HEK293 (cell line): Measurements from ENCODE around the gene ELL.

Source experiments
- CTCF ChIA-PET: fragments of 350-600 bp; formaldehyde crosslinking; extraction: SDS; loops from one replicate; lab custom pipeline; 2021; ENCODE audit warnings: antibody characterized with exemption; lab: Yijun Ruan, JAX
- POLR2A ChIA-PET: fragments of 300-600 bp; formaldehyde crosslinking; extraction: SDS; loops from one replicate; lab custom pipeline; 2020; ENCODE audit warnings: antibody characterized with exemption, inconsistent platforms; lab: Yijun Ruan, JAX
- H3K27ac ChIP-seq: fragments of 200-500 bp; sonication (Bioruptor generic); 2 replicates; pipeline ENCODE4 v1.5.1; 2014; ENCODE audit warnings: low read depth, low read length, control low read depth, inconsistent platforms; ENCODE audit errors: extremely low read depth
- H3K36me3 ChIP-seq, 2 experiments: fragments of 200-500 bp in 1 of 2; sonication (Bioruptor generic) in 1 of 2; 1 replicate in 1 of 2; 2 replicates in 1 of 2; pipeline ENCODE4 v1.5.1; 2014 to 2017; ENCODE audit warnings: inconsistent platforms in 2 of 2, low read length in 2 of 2; ENCODE audit not compliant: control insufficient read depth in 2 of 2, insufficient read depth in 1 of 2
- H3K4me1 ChIP-seq: fragments of 200-500 bp; sonication (Bioruptor generic); 2 replicates; pipeline ENCODE4 v1.5.1; 2014; ENCODE audit warnings: mild to moderate bottlenecking, low read length, inconsistent platforms; ENCODE audit not compliant: control insufficient read depth, insufficient read depth
- H3K4me3 ChIP-seq: 2 replicates; pipeline ENCODE4 v1.5.1; 2011; ENCODE audit warnings: low read depth, mild to moderate bottlenecking, control low read depth, low read length, moderate library complexity
- H3K9me3 ChIP-seq: fragments of 200-500 bp; sonication (Bioruptor generic); 2 replicates; pipeline ENCODE4 v1.5.1; 2014; ENCODE audit warnings: low read depth, low read length, inconsistent platforms; ENCODE audit not compliant: control insufficient read depth, insufficient read depth
- BCL11A ChIP-seq: fragments of 450-650 bp; formaldehyde crosslinking; IDR thresholded peaks from 2 replicates; pipeline ENCODE4 v1.5.1; 2016; ENCODE audit warnings: low read depth, missing biosample characterization, missing genetic modification characterization
- KLF1 ChIP-seq: fragments of 450-650 bp; formaldehyde crosslinking; IDR thresholded peaks from 2 replicates; pipeline ENCODE4 v1.5.1; 2016; ENCODE audit warnings: missing biosample characterization, missing genetic modification characterization
- KLF17 ChIP-seq: fragments of 450-650 bp; formaldehyde crosslinking; IDR thresholded peaks from 2 replicates; pipeline ENCODE4 v1.5.1; 2016; ENCODE audit warnings: missing biosample characterization, missing genetic modification characterization
- KLF8 ChIP-seq: fragments of 450-650 bp; formaldehyde crosslinking; IDR thresholded peaks from 2 replicates; pipeline ENCODE4 v1.5.1; 2016; ENCODE audit warnings: missing biosample characterization, missing genetic modification characterization
- PATZ1 ChIP-seq: fragments of 450-650 bp; formaldehyde crosslinking; IDR thresholded peaks from 2 replicates; pipeline ENCODE4 v1.5.1; 2016; ENCODE audit warnings: missing biosample characterization, missing genetic modification characterization
- PRDM1 ChIP-seq: fragments of 450-650 bp; formaldehyde crosslinking; IDR thresholded peaks from 2 replicates; pipeline ENCODE4; 2016; ENCODE audit warnings: missing biosample characterization, missing genetic modification characterization
- SP3 ChIP-seq: fragments of 450-650 bp; formaldehyde crosslinking; IDR thresholded peaks from 2 replicates; pipeline ENCODE4 v1.5.1; 2016; ENCODE audit warnings: missing biosample characterization, missing genetic modification characterization
- SP7 ChIP-seq: fragments of 450-650 bp; formaldehyde crosslinking; IDR thresholded peaks from 2 replicates; pipeline ENCODE4 v1.5.1; 2016; ENCODE audit warnings: missing biosample characterization, missing genetic modification characterization
- ZBTB1 ChIP-seq: fragments of 450-650 bp; formaldehyde crosslinking; IDR thresholded peaks from 2 replicates; pipeline ENCODE4 v1.5.1; 2016; ENCODE audit warnings: missing biosample characterization, missing genetic modification characterization
- ZFP69B ChIP-seq: fragments of 450-650 bp; formaldehyde crosslinking; IDR thresholded peaks from 2 replicates; pipeline ENCODE4 v1.5.1; 2016; ENCODE audit warnings: missing biosample characterization, missing genetic modification characterization
- ZIC2 ChIP-seq: fragments of 450-650 bp; formaldehyde crosslinking; IDR thresholded peaks from 2 replicates; pipeline ENCODE4 v1.5.1; 2016; ENCODE audit warnings: missing biosample characterization, missing genetic modification characterization
- ZNF248 ChIP-seq: fragments of 450-650 bp; formaldehyde crosslinking; IDR thresholded peaks from 2 replicates; pipeline ENCODE4 v1.5.1; 2017; ENCODE audit warnings: missing biosample characterization, missing genetic modification characterization
- ZNF26 ChIP-seq: fragments of 450-650 bp; formaldehyde crosslinking; IDR thresholded peaks from 2 replicates; pipeline ENCODE4 v1.5.1; 2016; ENCODE audit warnings: missing biosample characterization, missing genetic modification characterization
- ZNF302 ChIP-seq: fragments of 450-650 bp; formaldehyde crosslinking; IDR thresholded peaks from 2 replicates; pipeline ENCODE4 v1.5.1; 2016; ENCODE audit warnings: missing biosample characterization, missing genetic modification characterization, low read depth
- ZNF391 ChIP-seq: fragments of 450-650 bp; formaldehyde crosslinking; IDR thresholded peaks from 2 replicates; pipeline ENCODE4 v1.5.1; 2016; ENCODE audit warnings: low read depth, missing biosample characterization, missing genetic modification characterization, borderline replicate concordance
- ZNF449 ChIP-seq: fragments of 450-650 bp; formaldehyde crosslinking; IDR thresholded peaks from 2 replicates; pipeline ENCODE4 v1.5.1; 2017; ENCODE audit warnings: missing biosample characterization, mild to moderate bottlenecking, missing genetic modification characterization, moderate library complexity
- ZNF514 ChIP-seq: fragments of 450-650 bp; formaldehyde crosslinking; IDR thresholded peaks from 2 replicates; pipeline ENCODE4 v1.5.1; 2016; ENCODE audit warnings: missing biosample characterization, missing genetic modification characterization
- ZNF561 ChIP-seq: fragments of 450-650 bp; IDR thresholded peaks from 2 replicates; pipeline ENCODE4 v1.5.1; 2018; ENCODE audit warnings: missing biosample characterization, missing genetic modification characterization, borderline replicate concordance
- ZNF571 ChIP-seq: fragments of 450-650 bp; formaldehyde crosslinking; IDR thresholded peaks from 2 replicates; pipeline ENCODE4 v1.5.0; 2017; ENCODE audit warnings: missing biosample characterization, missing genetic modification characterization
- ZNF580 ChIP-seq: fragments of 450-650 bp; formaldehyde crosslinking; IDR thresholded peaks from 2 replicates; pipeline ENCODE4 v1.5.1; 2016; ENCODE audit warnings: missing biosample characterization, missing genetic modification characterization
- ZNF600 ChIP-seq: fragments of 450-650 bp; formaldehyde crosslinking; IDR thresholded peaks from 2 replicates; pipeline ENCODE4 v1.5.1; 2016; ENCODE audit warnings: missing biosample characterization, missing genetic modification characterization
- ZNF629 ChIP-seq: fragments of 450-650 bp; formaldehyde crosslinking; IDR thresholded peaks from 2 replicates; pipeline ENCODE4 v1.5.1; 2017; ENCODE audit warnings: missing biosample characterization, missing genetic modification characterization
- ZNF658 ChIP-seq: fragments of 450-650 bp; formaldehyde crosslinking; IDR thresholded peaks from 2 replicates; pipeline ENCODE4; 2016; ENCODE audit warnings: missing biosample characterization, missing genetic modification characterization
- ZNF692 ChIP-seq: fragments of 450-650 bp; formaldehyde crosslinking; IDR thresholded peaks from 2 replicates; pipeline ENCODE4 v1.5.1; 2016; ENCODE audit warnings: missing biosample characterization, missing genetic modification characterization
- ZNF76 ChIP-seq: fragments of 450-650 bp; formaldehyde crosslinking; IDR thresholded peaks from 2 replicates; pipeline ENCODE4; 2016; ENCODE audit warnings: low read depth, missing biosample characterization, missing genetic modification characterization, borderline replicate concordance
- ZNF768 ChIP-seq: fragments of 450-650 bp; formaldehyde crosslinking; IDR thresholded peaks from 2 replicates; pipeline ENCODE4 v1.5.1; 2018; ENCODE audit warnings: missing biosample characterization, mild to moderate bottlenecking, missing genetic modification characterization
- ZNF785 ChIP-seq: fragments of 450-650 bp; formaldehyde crosslinking; IDR thresholded peaks from 2 replicates; pipeline ENCODE4 v1.5.1; 2016; ENCODE audit warnings: missing biosample characterization, missing genetic modification characterization
- ZSCAN4 ChIP-seq: fragments of 450-650 bp; formaldehyde crosslinking; IDR thresholded peaks from 2 replicates; pipeline ENCODE4 v1.5.1; 2017; ENCODE audit warnings: missing biosample characterization, missing genetic modification characterization
- ZXDB ChIP-seq: fragments of 450-650 bp; formaldehyde crosslinking; IDR thresholded peaks from 2 replicates; pipeline ENCODE4 v1.5.1; 2016; ENCODE audit warnings: missing biosample characterization, missing genetic modification characterization

ELL gene

GRCh38 chr19:18418483-18419194, 103.2 kb downstream of the ELL start:
- peak overlapping the region; percentile 63; the same call in 1 of the 2 replicates for H3K27ac ChIP-seq
- no peaks in the 10 kb centered on the region for H3K9me3 ChIP-seq
- CTCF ChIA-PET = interaction anchor here (0.6 to 4.5 kb wide), 14 partner anchors 9 to 971 kb away, joined by 3 to 32 read pairs (median 4); partner anchors contain the start of gene GDF15
- H3K4me1 ChIP-seq = peaks cover 9% of the 10 kb centered on the region; the same call in 1 of the 2 replicates
- POLR2A ChIA-PET = interaction anchor here (0.5 to 4.2 kb wide), 7 partner anchors 10 to 413 kb away, joined by 3 to 75 read pairs (median 4); partner anchors contain the start of genes JUND and UPF1
- H3K4me3 ChIP-seq = peak overlapping the region; percentile 53
- no peaks in the 10 kb centered on the region for H3K36me3 ChIP-seq
- TF ChIP-seq SP3 (tag by site-specific recombination) = peak; percentile 44; the same call in 1 of the 2 replicates
- TF ChIP-seq ZNF449 = no peak
- TF ChIP-seq PRDM1 (tag by site-specific recombination) = no peak
- peak; percentile 95 for TF ChIP-seq ZFP69B (tag by site-specific recombination)
- TF ChIP-seq ZBTB1 (tag by site-specific recombination) = no peak
- TF ChIP-seq ZNF658 (tag by site-specific recombination) = no peak
- peak; percentile 72 for TF ChIP-seq SP7 (tag by site-specific recombination)
- TF ChIP-seq KLF1 = peak; percentile 73; the same call in 1 of the 2 replicates
- TF ChIP-seq ZNF26 (tag by site-specific recombination) = no peak
- peak; percentile 60 for TF ChIP-seq ZNF629 (tag by site-specific recombination)
- TF ChIP-seq ZNF302 (tag by site-specific recombination) = no peak
- TF ChIP-seq ZXDB = peak; percentile 16; the same call in 1 of the 2 replicates
- no peak for TF ChIP-seq ZNF571
- TF ChIP-seq KLF8 (tag by site-specific recombination) = peak; percentile 62
- TF ChIP-seq ZNF514 (tag by site-specific recombination) = no peak
- TF ChIP-seq ZNF76 (tag by site-specific recombination) = no peak
- TF ChIP-seq BCL11A (tag by site-specific recombination) = 0 out of 2 replicates have a peak, but pooled peaks have one; percentile 18
- peak; percentile 88 for TF ChIP-seq ZSCAN4
- peak; percentile 87 for TF ChIP-seq ZNF600 (tag by site-specific recombination)
- TF ChIP-seq ZIC2 (tag by site-specific recombination) = peak; percentile 95
- TF ChIP-seq ZNF561 = no peak
- TF ChIP-seq ZNF692 (tag by site-specific recombination) = no peak; the same call in 1 of the 2 replicates
- 0 out of 2 replicates have a peak, but pooled peaks have one; percentile 61 for TF ChIP-seq ZNF391
- 0 out of 2 replicates have a peak, but pooled peaks have one; percentile 76 for TF ChIP-seq KLF17
- peak; percentile 76 for TF ChIP-seq PATZ1 (tag by site-specific recombination)
- TF ChIP-seq ZNF785 (tag by site-specific recombination) = peak; percentile 51; the same call in 1 of the 2 replicates
- TF ChIP-seq ZNF768 (tag by site-specific recombination) = no peak
- TF ChIP-seq ZNF248 = no peak
- 0 out of 2 replicates have a peak, but pooled peaks have one; percentile 20 for TF ChIP-seq ZNF580 (tag by site-specific recombination)
